Measurements from ENCODE around the gene S100A12.
"Not testable (repeated sequence)": the region's sequence is repeated elsewhere in the genome, so short reads cannot be mapped to it uniquely, and the experiment has no call there.

S100A12 gene

GRCh38 chr1:153350321-153350957 is 25.0 kb downstream of the S100A12 start:
- no peak for TF ChIP-seq CTCF (IDR thresholded peaks at IDR 0.05; ENCODE audit: control insufficient read depth, insufficient read depth, low read depth, low read length, missing control alignments)
- no peak for DNase-seq (ENCODE audit: low read depth)
- no peak overlapping the region for H3K4me3 ChIP-seq (ENCODE audit: control insufficient read depth, low read depth, low read length)

DNA sequence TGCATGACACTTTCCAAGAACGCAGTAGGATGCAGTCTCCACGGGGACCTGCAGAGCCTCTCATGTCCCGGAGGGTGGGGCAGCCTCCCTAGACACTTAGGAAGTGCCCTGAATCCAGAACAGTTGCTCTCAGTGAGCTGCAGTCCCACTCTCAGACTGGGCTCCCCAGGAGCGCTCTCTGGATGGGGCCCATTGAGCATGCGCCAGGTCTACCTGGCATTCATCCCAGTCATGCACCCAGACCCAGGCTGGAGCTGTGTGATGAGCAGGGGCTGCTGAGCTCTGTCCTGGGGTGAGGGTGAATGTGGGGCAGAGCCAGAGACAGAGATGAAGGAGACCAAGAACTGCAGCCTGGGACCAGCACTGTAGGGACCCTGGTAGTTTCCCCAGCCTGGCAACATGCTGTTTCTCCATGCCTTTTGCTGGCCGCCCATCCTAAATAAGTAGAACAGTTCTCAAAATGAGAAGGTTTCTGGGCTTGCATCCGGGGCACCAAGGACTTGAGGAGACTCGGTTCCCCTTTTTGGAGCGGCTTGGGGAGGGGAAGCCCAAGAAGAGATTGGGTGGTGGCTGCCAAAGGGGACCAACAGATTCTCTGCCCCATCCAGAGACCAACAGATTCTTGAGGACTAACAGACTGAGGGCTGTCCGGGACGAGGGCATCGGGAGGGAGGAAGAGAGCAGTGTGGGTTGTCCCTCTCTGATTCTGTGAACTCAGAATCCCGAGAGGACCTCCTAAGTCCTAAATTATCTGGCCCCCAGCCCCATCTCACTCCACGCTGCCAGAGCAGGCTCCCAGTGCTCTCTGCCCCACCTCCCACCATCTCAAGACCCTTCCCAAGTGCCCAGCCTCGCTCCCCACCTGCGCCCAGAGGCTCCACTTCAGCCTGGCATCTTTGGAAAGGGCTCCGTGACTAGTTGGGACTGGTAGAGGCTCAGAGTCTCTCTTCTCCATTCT is 25.8 kb downstream of the S100A12 start:
- TF ChIP-seq CTCF (IDR thresholded peaks at IDR 0.05; ENCODE audit: control insufficient read depth, insufficient read depth, low read depth, low read length, missing control alignments): no peak
- DNase-seq (ENCODE audit: low read depth): no peak
- H3K4me3 ChIP-seq (ENCODE audit: control insufficient read depth, low read depth, low read length): no peak overlapping the region

GRCh38 chr1:153348511-153349362 is 26.7 kb downstream of the S100A12 start, which contains the start of gene PGLYRP4:
Gene PGLYRP4, minus strand, starts transcription at chr1:153348841. Its CDS starts 909 bp downstream, at chr1:153347932.
- no peak for TF ChIP-seq CTCF (IDR thresholded peaks at IDR 0.05; ENCODE audit: control insufficient read depth, insufficient read depth, low read depth, low read length, missing control alignments)
- no peak within 1 kb of the TSS for H3K4me3 ChIP-seq (ENCODE audit: control insufficient read depth, low read depth, low read length)
- no peak for DNase-seq (ENCODE audit: low read depth)

- no peak for TF ChIP-seq CTCF (IDR thresholded peaks at IDR 0.05; ENCODE audit: control insufficient read depth, insufficient read depth, low read depth, low read length, missing control alignments)
- H3K4me3 ChIP-seq (ENCODE audit: control insufficient read depth, low read depth, low read length): no peak overlapping the region
- no peak for DNase-seq (ENCODE audit: low read depth)
Observed at GRCh38 chr1:153347856-153348255, 27.6 kb downstream of the S100A12 start.

GRCh38 chr1:153347049-153347448 is 28.4 kb downstream of the S100A12 start:
- not testable (repeated sequence) for H3K4me3 ChIP-seq (ENCODE audit: control insufficient read depth, low read depth, low read length); DNase-seq (ENCODE audit: low read depth)

- DNase-seq (ENCODE audit: low read depth): no peak
- no peak for TF ChIP-seq CTCF (IDR thresholded peaks at IDR 0.05; ENCODE audit: control insufficient read depth, insufficient read depth, low read depth, low read length, missing control alignments)
- no peak overlapping the region for H3K4me3 ChIP-seq (ENCODE audit: control insufficient read depth, low read depth, low read length)
Observed at GRCh38 chr1:153346077-153346723, 29.2 kb downstream of the S100A12 start.

Measured in AG09309 (cell line).